HS-5 (cell line): ENCODE results near the gene LYSET.
"Not testable (repeated sequence)": the region's sequence is repeated elsewhere in the genome, so short reads cannot be mapped to it uniquely, and the experiment has no call there.

Experiments used
- DNase-seq: peaks from one replicate; pipeline ENCODE4 v3.0.0-alpha.2; 2012; ENCODE audit warnings: low read depth

LYSET gene, protein sequence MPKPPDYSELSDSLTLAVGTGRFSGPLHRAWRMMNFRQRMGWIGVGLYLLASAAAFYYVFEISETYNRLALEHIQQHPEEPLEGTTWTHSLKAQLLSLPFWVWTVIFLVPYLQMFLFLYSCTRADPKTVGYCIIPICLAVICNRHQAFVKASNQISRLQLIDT

DNA sequence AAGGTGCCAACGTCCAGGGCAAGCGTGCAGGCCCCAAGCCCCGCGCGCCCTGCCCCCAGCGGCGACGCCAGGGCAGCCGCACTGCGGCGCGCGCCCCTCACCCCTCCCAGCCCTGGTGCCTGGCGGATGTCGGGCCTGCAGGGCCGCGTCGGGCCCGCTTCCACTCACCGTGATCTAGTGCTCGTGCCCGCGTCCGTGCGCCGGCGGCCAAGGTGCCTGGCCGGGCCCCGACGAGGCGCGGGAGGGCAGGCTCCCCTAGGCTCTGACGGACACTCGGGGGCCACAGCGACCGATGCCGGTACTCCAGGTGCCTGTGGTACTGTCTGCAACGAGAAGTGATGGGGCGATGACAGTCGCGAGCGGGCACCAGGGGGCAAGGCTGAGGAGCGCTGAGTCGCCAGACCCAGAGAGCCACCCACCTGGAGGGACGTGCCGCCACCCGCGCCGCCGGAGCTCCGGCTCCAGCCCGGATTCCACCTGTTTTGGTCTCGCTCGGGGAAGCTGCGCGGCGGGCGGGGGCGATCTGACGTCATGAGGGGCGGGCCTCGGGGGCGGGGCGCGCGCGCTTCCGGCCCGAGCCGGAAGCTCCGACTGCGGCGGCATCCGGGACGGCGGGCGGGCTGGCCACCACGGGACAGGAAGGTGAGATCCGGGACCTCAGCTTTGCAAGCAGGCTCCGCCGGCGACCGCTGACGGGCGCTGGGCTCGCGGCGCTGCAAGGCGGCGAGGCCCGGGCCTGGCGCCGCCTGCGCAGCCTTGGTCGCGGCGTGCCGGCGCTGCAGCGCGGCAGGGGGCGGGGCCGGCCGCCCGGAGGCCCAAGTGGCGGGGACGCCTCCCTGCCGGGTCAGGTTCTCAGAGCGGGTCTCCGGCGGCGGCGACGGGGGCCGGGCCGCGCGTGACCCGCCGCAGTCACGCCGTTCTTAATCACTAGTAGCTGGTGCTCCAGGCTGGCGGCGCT is at the start of gene LYSET, which contains the start of gene MOAP1:
LYSET (plus strand) TSS at position 927 of the 958 bp plus-strand sequence. CDS start 89 bp downstream, outside the sequence.
MOAP1 (minus strand) TSS at position 507 of the 958 bp plus-strand sequence. CDS start 655 bp downstream, outside the sequence.
- DNase-seq, result no peak

DNA sequence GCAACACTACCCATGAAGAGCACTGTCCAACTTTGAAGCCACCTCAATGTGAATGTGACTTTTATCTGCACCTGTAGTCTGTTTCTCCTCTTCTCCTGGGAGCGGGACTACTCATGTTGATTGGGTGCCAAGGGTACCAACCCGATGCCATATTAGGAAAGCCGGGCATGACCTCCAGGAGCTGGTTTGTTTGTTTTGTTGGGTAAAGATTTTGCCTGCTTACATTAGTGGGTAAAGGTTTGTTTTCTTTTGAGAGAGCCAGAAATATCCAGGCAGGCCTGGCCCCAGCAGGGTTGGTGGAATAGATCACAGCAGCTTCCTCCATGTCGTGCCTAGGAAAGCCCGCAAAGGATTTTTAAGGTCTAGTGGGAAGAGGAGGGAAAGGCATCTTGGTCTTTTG is 49.7 kb upstream of the LYSET start:
- DNase-seq, result no peak

DNA sequence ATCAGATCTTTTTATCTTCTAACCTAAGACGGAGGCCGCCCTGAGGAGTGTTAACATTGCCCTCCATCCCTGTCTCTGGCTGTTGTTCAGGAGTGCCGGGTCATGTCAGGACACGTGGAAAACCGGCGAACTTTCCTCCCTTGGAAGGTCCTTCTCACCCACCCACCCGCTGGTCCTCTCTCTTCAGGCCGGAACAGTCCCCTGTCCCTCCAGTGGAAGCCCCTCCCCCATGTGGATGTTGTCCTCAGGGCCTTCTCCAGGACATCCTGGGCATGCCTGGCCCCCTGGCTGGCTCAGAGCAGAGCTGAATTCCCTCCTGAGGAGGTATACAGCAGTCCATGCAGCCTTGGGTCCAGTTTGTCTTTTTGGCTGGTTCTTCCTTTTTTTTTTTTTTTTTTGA is 49.1 kb upstream of the LYSET start:
- no peak for DNase-seq

DNA sequence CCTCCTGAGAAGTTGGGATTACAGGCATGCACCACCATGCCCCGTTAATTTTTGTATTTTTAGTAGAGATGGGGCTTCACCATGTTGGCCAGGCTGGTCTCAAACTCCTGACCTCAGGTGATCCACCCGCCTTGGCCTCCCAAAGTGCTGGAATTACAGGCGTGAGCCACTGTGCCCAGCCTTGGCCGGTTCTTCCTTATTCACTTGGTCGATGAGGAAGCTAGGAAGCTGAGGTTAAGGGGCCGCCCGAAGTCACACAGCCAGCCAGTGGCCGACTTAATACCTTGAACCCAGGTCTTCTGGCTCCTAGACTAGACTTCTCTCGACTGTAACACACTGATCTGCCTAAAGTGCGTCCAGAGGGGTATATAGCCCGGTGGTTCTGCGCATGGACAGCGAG is 48.6 kb upstream of the LYSET start:
- not testable (repeated sequence) for DNase-seq

DNA sequence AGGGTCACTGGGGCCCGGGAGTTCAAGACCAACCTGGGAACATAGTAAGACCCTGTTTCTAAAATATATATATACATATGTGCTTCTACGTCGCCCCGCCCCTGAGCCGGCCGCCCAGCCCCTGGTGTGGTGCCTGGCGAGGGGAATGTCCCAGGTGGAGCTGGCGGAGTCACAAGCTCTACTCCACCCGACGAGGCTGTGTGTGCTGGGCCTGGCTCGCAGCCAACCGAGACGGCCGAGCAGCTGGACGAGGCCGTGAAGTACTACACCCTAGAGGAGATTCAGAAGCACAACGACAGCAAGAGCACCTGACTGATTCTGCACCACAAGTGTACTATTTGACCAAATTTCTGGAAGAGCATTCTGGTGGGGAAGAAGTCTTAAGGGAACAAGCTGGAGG is 47.3 kb upstream of the LYSET start:
- DNase-seq, result no peak

DNA sequence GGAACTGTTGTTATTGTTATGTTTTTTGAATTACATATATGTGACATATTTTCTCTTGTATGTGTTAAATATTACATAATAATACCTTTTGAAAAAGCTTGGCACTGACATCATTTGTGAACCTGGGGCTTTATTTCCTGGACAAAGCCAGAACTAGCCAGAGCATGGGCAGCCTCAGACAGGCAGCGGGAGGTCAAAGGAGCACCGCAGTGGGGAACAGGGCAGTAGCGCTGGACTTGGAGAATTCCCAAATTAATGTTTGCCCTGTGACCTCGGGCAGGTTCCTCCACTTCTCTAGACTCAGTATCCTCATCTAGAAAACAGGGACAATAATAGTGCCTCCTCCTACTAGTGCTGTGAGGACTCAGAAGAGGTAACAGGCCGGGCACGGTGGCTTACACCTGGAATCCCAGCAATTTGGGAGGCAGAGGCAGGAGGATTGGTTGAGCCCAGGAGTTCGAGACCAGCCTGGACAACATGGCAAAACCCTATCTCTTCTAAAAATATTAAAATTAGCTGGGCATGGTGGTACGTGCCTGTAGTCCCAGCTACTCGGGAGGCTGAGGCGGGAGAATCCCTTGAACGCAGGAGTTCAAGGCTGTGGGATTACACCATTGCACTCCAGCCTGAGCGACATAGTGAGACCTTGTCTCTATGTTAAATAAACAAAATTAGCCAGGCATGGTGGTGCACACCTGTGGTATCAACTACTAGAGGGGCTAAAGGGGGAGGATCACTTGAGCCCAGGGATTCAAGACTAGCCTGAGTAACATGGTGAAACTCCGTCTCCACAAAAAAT is 42.1 kb upstream of the LYSET start:
- no peak for DNase-seq

DNA sequence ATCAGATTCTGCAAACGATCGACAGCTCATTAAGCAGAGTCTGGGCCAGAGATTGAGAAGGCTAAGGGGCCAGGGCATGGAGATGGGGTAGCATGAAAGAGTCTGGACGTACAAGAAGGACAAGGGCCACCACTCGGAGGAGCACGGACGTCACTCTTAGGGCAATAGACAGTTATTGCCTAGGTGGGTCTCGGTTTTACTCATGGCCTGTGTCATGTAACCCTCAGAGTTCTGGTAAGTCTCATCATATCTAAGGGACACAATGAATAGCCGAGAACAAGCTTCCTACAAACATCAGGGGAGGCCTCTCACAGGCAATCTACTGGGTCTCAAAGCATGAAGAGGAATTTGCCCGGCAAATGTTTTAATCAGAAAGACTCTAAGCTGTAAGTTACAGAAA is 39.0 kb upstream of the LYSET start:
- DNase-seq, result no peak

DNA sequence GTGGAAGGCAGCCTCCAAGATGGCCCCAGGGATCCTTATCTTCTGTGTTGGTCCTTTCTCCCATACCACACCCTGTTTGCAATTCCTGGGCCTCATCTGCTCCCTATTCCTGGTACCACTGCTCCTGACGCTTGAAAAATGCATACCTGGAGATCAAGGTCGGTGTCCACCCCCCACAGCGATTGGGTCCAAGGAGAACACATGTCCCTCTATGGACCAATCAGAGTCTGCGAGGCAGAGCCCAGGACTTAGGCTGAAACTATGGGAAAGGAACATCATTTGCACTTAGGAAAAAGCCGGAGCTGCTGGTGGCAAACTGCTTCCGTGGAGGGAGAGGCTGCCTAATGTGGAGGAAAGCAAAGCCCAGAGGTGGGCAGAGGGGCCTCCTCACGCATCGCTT is 36.1 kb upstream of the LYSET start:
- no peak for DNase-seq

DNA sequence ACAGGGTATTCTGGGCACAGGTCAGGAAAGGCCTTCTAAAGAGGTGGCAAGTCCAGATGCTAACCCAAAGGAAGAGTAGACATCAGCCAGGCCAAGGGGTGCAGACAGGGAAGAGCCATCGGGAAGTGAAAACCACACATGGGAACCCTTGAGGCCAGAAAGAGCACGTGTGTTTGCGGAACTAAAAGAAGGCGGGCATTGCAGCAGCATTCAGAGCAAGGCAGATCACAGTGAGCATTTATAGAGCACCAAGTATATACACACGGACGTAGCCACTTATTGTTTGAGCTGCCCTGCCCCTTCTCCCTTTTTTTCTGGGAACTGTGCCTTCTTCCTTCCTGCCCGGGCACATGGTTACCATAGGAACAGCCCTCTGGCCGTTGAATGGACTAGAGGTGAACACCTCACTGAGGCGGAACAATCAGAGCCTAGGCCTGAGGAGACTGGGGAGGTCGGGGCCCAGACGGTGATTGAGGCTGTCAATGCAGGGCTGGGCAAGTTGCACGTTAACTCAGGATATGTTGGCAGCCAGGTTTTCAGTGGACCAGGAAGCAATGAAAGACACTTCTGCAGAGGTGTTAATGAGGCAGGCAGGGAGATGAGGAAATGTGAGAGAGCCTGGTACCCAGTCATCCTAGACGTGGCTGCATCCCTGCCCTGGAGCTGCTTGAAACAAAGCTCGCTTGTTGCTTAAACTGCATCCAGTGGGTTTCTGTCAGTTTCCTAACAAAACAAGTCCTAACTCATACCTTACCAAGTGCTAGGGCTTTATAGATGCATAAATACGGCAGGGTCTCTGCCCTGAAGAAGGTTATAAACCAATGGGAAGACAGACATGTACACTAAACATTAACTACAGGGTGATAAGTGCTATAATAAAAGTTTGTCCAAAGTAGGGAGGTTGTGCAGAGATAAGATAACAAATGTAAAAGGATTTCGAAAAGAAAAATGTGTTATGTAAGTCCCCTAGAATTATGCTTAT is 34.6 kb upstream of the LYSET start:
- DNase-seq, result no peak

DNA sequence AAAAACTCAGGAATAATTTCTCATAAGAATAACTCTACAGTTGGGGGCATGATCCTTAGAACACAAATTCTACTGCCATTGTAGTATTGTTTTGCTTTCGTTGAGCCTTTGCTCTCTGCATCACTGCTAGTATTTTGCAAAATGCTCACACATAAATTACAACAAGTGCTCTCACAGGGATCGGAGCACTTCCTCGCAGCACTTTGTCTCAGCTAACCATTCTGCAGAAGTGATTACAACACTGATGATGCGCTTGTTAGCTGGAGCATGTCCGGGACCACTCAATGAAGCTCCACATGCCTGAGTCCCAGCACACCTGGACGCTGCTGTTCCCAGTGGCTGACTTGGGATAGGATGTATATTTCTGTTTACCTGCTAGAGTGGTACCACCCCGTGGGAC is 32.0 kb upstream of the LYSET start:
- DNase-seq, result no peak

DNA sequence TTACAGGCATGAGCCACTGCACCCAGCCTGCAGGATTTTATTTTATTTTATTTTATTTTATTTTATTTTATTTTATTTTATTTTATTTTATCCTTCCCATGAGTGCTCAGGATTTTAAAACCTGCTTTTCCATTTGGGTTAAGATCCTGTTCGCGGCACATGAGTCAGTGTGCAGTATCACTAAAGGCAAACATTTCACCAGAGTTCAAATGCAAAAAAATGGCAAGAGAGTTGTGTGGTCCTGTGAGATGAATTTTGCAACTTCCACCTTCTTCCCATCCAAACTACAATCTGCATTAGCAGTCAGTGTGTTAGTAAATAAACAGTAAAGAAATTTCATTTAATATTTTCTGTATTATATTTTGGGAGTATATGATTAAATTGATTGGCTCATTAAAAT is 29.4 kb upstream of the LYSET start:
- no peak for DNase-seq

DNA sequence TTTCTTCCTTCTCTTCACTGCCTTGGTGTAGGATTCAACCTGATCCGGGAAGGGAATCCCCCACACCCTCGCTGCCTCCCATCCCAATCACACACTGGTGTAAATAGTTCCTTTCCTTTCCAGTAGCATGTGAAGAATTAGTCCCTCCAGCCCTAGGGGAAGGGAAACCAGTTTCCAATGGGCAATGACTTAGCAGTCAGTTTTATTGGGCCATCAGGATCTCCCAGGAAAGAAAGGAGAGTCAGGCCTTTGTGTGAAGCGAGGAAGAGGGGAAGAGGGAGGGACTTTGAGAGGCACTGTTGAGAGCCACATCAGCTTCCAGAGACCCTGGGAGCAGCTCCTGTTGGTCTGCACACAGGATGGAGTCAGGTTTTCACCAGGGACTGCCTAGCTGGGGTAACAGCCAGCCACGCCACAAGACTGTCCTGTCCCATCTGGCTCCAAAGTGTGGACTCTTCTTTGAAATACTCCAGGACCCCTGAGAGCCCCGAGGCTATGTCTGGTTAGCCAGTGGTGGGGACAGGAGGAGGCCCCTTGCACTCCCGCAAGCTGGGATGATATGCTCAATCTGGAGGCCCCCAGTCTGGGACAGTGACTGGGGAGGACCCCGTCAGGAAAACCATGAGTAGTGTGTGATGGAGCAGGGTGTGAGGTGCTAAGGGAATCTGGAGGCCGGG is 28.3 kb upstream of the LYSET start:
- no peak for DNase-seq

DNA sequence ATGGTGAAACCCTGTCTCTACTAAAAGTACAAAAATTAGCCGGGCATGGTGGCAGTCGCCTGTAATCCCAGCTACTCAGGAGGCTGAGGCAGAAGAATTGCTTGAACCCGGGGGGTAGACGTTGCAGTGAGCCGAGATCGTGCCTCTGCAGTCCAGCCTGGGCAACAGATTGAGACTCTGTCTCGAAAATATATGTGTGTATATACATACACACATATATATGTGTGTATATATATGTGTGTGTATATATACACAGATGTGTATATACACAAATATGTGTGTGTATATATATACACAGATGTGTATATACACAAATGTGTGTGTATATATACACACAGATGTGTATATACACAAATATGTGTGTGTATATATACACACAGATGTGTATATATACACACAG is 26.8 kb upstream of the LYSET start:
- DNase-seq, result not testable (repeated sequence)

DNA sequence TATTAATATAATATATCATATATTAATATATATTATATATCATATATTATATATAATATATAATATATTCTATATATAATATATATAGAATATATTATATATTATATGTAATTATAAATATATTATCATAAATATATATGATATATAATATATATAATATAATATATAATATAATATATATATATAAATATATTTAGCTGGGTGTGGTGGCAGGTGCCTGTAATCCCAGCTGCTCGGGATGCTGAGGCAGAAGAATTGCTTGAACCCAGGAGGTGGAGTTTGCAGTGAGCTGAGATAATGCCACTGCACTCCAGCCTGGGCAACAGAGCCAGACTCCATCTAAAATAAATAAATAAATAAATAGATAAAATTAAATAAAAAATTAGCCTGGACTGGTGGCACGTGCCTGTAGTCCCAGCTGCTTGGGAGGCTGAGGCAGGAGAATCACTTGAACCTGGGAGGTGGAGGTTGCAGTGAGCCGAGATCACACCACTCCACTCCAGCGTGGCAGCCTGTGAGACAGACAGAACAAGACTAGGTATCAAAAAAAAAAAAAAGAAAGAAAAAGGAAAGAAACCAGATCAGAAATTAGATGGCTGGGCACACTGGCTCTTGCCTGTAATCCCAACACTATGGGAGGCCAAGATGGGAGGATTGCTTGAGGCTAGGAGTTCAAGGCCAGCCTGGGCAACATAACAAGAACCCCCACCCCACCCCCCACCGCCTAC is 25.3 kb upstream of the LYSET start:
- DNase-seq, result not testable (repeated sequence)

DNA sequence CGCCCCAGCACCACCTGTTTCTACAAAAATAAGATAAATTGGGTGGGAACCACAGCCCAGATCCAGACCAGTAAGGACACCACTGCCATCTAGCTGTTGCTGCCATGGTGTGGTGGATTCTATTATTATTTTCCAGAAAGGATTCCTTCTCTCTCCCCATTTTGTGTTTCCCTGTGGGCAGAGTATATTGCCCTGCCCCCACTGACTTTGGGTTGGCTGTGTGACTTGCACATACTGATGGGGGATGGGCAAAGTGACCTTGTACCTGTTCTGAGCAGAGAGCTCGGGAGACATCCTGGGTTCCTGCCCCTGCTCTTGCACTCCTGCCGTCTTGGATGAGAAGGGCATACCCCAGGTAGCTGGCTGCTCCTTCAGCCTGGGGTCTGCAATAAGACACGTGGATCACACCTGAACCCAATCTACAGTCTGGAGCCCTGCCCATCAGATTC is 24.7 kb upstream of the LYSET start:
- no peak for DNase-seq

DNA sequence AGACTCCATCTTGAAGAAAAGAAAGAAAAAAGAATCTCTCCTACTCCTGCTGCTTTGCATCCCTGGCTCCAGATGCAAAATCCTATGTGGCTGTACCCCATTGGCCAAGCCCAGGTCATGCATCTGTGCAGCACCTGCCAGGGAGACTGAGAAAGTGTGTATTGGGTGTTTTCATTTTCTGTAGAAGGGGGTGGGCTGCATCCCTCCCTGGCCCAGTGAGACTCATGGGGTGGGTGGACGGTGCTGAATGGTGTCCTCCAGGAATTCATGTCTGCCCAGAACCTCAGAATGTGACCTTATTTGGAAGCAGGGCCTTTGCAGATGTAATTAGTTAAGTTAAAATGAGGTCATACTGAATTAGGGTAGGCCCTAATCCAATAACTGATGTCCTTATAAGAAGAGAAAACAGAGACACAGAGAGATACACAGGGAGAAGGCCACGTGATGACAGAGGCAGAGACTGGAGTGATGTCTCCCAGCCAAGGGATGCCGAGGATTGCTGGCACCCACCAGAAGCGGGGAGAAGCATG is 23.6 kb upstream of the LYSET start:
- no peak for DNase-seq

DNA sequence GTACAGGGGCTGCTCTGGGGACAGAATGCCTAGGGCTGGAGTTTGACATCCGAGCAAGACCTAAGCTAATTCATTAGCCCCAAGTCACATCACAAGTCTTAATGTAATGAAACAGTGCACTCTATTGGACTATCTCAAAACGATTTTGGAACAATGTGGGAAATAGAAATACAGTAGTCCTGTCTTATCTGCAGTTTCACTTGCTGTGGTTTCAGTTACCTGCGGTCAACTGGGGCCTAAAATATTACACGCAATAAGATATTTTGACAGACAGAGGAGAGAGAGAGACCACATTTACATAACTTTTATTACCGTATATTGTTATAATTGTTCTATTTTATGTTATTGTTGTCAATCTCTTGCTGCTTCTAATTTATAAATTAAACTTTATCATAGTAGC is 21.6 kb upstream of the LYSET start:
- no peak for DNase-seq

DNA sequence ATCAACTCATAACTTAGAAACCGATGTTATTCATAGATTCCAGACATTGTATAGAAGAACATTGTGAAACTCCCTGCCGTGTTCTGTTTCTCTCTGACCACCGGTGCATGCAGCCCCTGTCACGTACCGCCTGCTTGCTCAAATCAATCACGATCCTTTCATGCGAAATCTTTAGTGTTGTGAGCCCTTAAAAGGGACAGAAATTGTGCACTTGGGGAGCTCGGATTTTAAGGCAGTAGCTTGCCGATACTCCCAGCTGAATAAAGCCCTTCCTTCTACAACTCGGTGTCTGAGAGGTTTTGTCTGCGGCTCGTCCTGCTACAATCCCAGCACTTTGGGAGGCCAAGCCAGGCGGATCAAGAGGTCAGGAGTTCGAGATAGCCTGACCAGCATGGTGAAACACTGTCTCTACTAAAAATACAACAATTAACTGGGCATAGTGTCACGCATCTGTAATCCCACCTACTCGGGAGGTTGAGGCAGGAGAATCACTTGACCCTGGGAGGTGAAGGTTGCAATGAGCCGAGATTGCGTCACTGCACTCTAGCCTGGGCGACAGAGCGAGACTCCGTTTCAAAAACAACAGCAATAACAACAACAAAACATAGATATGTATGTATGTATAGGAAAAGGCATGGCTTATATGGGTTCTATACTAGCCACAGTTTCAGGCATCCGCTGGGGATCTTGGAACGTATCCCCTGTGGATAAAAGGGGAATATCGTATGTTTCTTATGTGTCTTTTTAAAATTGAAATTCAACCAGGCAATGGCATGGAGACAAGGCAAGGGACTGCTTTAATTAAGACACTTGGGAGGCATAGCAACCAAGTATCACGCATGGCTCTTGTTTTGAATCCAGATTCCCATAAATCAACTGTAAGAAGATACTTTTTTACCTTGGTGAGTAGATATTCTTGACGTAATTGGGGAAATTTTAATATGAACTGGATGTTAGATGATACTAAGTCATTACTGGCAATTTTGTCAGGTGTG is 19.5 kb upstream of the LYSET start:
- not testable (repeated sequence) for DNase-seq
